ENCODE measurements around the gene GATAD1.

GATAD1 gene

GRCh38 chr7:92485267-92485892 lies 38.1 kb downstream of the GATAD1 start:
- no peak for DNase-seq

- DNase-seq = no peak
These were observed 38.7 kb downstream of the GATAD1 start for GRCh38 chr7:92485974-92486373.

GRCh38 chr7:92487804-92488203 lies 40.5 kb downstream of the GATAD1 start:
- no peak for DNase-seq

- no peak for DNase-seq
These were observed 42.4 kb downstream of the GATAD1 start for GRCh38 chr7:92489634-92490033.

GRCh38 chr7:92496876-92497275 lies 49.6 kb downstream of the GATAD1 start:
- no peak for DNase-seq

- DNase-seq = no peak
These were observed 51.3 kb downstream of the GATAD1 start for GRCh38 chr7:92498557-92498956.

- DNase-seq = no peak
These were observed 56.5 kb downstream of the GATAD1 start for GRCh38 chr7:92503767-92504166.

- no peak for DNase-seq
These were observed 57.3 kb downstream of the GATAD1 start for GRCh38 chr7:92504563-92504962.

- no peak for DNase-seq
These were observed 59.1 kb downstream of the GATAD1 start for GRCh38 chr7:92506363-92506762.

GRCh38 chr7:92508946-92509345 lies 61.7 kb downstream of the GATAD1 start:
- DNase-seq = no peak
